A673 (cell line): ENCODE data around the gene TARBP2. TPM values are rescaled to one million over a fixed set of nuclear protein-coding genes. Genes with fewer than 3 reads are reported as not detected.

Experiments
- BruUV-seq: library from RNA; stranded (reverse); fragments of 400-500 nt; replicated peaks from 2 replicates; lab custom pipeline; 2021; lab: Mats Ljungman, UMichigan
- CTCF ChIA-PET: fragments of 300-600 bp; sonication (Branson Sonifier 250); formaldehyde crosslinking; loops from one replicate; lab custom pipeline; 2022; ENCODE audit warnings: antibody characterized with exemption; lab: Charles Lee
- POLR2A ChIA-PET: fragments of 300-600 bp; sonication (Branson Sonifier 250); formaldehyde crosslinking; loops from one replicate; lab custom pipeline; 2022; ENCODE audit warnings: antibody characterized with exemption; ENCODE audit not compliant: low non-redundant PET; lab: Charles Lee
- DNase-seq: peaks from one replicate; pipeline ENCODE4 v3.0.0-alpha.2; 2015; ENCODE audit warnings: low spot score
- H3K27ac ChIP-seq: fragments of 200-600 bp; sonication (generic); 2 replicates; pipeline ENCODE4 v1.5.1; 2016; ENCODE audit warnings: mixed run types, low read depth, mild to moderate bottlenecking, mixed read lengths, antibody characterized with exemption, low read length; ENCODE audit not compliant: poor library complexity, severe bottlenecking
- H3K27me3 ChIP-seq: fragments of 200-600 bp; sonication (generic); replicated peaks from 2 replicates; pipeline ENCODE4 v1.6.1; 2017; ENCODE audit warnings: mixed run types, low read depth, mild to moderate bottlenecking, mixed read lengths, antibody characterized with exemption, low read length; ENCODE audit not compliant: insufficient read depth, poor library complexity
- H3K36me3 ChIP-seq: fragments of 200-600 bp; sonication (generic); 2 replicates; pipeline ENCODE4 v1.6.1; 2016; ENCODE audit warnings: mixed run types, mild to moderate bottlenecking, mixed read lengths, antibody characterized with exemption, low read length; ENCODE audit not compliant: insufficient read depth, poor library complexity, severe bottlenecking
- H3K4me1 ChIP-seq: fragments of 200-600 bp; sonication (generic); 2 replicates; pipeline ENCODE4 v1.6.1; 2017; ENCODE audit warnings: mixed run types, mild to moderate bottlenecking, mixed read lengths, antibody characterized with exemption, low read length; ENCODE audit not compliant: insufficient read depth, poor library complexity, severe bottlenecking
- H3K4me3 ChIP-seq: fragments of 200-600 bp; sonication (generic); 2 replicates; pipeline ENCODE4 v1.5.1; 2016; ENCODE audit warnings: low read depth, mixed run types, mild to moderate bottlenecking, mixed read lengths, low read length; ENCODE audit not compliant: poor library complexity, severe bottlenecking
- H3K9me3 ChIP-seq: fragments of 200-600 bp; sonication (generic); 2 replicates; pipeline ENCODE4 v1.6.1; 2016; ENCODE audit warnings: mixed run types, low read depth, mild to moderate bottlenecking, mixed read lengths, antibody characterized with exemption, low read length; ENCODE audit not compliant: poor library complexity, severe bottlenecking
- EZH2 ChIP-seq: fragments of 200-600 bp; sonication (generic); IDR thresholded peaks from 2 replicates; pipeline ENCODE4 v1.6.1; 2017; ENCODE audit warnings: borderline replicate concordance, low read depth, mild to moderate bottlenecking, mixed read lengths, antibody characterized with exemption, low read length; ENCODE audit not compliant: poor library complexity, severe bottlenecking
- intact Hi-C: fragments of 100-400 bp; cut with micrococcal nuclease; formaldehyde crosslinking; loops from one replicate; pipeline ENCODE4 v1.10.0; 2022; ENCODE audit not compliant: unreplicated experiment
- total RNA-seq: library from RNA; stranded (reverse); gene quantifications from 2 replicates; pipeline ENCODE4 v1.2.3, GENCODE V29; 2021
- TF ChIP-seq, protein P1 (sequence below): fragments of 300-800, 200-600 bp; sonication (generic); conservative IDR thresholded peaks from 2 replicates; pipeline ENCODE4 v1.5.1; 2017; ENCODE audit warnings: low read depth, mild to moderate bottlenecking, antibody characterized with exemption, low read length, moderate library complexity, mixed read lengths

The TARBP2 gene
- total RNA-seq, 1 experiment from 2014 or later: 70.9 TPM

DNA sequence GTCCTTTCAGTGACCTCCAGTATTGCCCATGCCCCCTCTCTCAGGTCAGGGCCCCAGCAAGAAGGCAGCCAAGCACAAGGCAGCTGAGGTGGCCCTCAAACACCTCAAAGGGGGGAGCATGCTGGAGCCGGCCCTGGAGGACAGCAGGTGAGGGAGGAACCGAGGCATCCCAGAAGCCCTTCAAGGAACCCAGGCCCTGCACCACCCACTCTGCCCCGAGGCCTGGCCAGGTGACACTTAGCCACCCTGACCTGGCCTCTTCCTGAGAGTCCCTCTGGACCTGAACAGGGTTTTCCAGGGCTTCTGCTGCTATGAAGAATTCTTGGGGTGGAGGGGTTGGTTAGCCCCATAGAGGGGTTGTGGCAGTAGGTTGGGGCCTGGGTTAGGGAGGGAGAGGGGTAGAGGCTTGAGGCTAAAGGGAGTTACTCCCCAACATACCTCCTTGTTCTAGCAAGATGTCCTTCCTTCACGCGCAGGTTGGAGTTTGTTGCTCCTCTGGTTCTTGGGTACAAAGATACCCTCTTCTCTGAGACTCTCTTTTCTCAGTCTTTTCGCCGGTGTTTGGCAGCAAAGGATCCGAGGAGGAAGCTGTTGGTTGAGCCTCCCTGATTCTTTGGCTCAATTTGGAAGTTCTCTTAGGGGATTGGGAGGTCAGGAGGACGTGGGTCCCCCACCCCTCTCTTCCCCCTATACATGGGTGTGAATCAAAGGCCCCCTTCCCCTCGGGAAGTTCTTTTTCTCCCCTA is 2.1 kb downstream of the TARBP2 start:
- no peak for DNase-seq
- H3K27me3 ChIP-seq: no peaks in the 10 kb centered on the region
- BruUV-seq: no TSS peak
- ChIA-PET POLR2A (no interaction called here), CTCF (no interaction called here)
- H3K4me1 ChIP-seq: peaks cover 36% of the 10 kb centered on the region
- peak overlapping the region; percentile 54 for H3K4me3 ChIP-seq
- H3K36me3 ChIP-seq: peaks cover 33% of the 10 kb centered on the region
- TF ChIP-seq, protein P1, sequence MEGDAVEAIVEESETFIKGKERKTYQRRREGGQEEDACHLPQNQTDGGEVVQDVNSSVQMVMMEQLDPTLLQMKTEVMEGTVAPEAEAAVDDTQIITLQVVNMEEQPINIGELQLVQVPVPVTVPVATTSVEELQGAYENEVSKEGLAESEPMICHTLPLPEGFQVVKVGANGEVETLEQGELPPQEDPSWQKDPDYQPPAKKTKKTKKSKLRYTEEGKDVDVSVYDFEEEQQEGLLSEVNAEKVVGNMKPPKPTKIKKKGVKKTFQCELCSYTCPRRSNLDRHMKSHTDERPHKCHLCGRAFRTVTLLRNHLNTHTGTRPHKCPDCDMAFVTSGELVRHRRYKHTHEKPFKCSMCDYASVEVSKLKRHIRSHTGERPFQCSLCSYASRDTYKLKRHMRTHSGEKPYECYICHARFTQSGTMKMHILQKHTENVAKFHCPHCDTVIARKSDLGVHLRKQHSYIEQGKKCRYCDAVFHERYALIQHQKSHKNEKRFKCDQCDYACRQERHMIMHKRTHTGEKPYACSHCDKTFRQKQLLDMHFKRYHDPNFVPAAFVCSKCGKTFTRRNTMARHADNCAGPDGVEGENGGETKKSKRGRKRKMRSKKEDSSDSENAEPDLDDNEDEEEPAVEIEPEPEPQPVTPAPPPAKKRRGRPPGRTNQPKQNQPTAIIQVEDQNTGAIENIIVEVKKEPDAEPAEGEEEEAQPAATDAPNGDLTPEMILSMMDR: no peak
- no peak for TF ChIP-seq EZH2
- H3K27ac ChIP-seq: peak overlapping the region; percentile 98
- intact Hi-C loops: loop anchor here (10.0 kb wide), 1 partner anchor 772 kb away; no protein-coding TSS in a partner anchor
- H3K9me3 ChIP-seq: no peaks in the 10 kb centered on the region

DNA sequence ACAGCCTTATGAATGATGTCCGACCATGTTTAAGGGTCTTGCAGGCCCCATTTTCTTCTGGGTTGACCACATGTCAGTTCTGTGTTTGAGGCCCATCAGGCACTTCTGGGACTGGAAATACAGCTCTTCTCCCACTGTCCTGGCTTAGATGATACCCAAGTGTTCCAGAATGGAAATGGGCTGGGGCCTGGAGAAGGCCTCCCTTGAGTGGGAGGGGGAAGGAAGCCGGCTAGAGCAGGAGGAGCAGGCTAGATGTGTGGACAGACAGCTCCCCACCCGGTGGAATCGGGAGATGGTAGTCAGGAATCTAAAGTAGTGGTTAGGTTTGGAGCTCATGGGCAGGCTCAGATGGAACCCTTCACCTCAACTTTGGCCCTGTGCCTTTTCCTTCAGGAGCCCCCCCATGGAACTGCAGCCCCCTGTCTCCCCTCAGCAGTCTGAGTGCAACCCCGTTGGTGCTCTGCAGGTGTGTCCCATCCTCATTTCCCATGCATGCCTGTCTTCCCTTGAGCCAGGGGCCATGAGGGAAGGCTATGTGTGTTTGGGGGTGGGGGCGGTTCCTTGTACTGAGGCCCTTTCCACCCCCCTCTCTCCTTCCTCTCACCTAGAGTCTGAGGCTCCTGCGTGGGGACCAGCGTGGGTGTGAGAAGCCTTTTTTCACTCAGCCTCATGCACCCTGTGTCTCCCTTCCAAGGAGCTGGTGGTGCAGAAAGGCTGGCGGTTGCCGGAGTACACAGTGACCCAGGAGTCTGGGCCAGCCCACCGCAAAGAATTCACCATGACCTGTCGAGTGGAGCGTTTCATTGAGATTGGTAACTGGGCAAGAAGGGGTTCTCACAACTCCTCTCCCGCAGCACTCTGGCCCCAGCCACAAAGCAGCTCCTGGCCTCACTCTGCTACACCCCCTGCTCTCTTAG is 3.2 kb downstream of the TARBP2 start:
- BruUV-seq: no TSS peak
- TF ChIP-seq, protein P1: no peak
- no peak for TF ChIP-seq EZH2
- no peak for DNase-seq
- H3K36me3 ChIP-seq: peaks cover 33% of the 10 kb centered on the region
- POLR2A ChIA-PET: no interaction called here
- CTCF ChIA-PET: no interaction called here
- H3K4me3 ChIP-seq: no peak overlapping the region
- peaks cover 29% of the 10 kb centered on the region for H3K4me1 ChIP-seq
- intact Hi-C loops: loop anchor here (10.0 kb wide), 1 partner anchor 771 kb away; no protein-coding TSS in a partner anchor
- H3K27me3 ChIP-seq: no peaks in the 10 kb centered on the region
- no peaks in the 10 kb centered on the region for H3K9me3 ChIP-seq
- H3K27ac ChIP-seq: peak overlapping the region; percentile 98

DNA sequence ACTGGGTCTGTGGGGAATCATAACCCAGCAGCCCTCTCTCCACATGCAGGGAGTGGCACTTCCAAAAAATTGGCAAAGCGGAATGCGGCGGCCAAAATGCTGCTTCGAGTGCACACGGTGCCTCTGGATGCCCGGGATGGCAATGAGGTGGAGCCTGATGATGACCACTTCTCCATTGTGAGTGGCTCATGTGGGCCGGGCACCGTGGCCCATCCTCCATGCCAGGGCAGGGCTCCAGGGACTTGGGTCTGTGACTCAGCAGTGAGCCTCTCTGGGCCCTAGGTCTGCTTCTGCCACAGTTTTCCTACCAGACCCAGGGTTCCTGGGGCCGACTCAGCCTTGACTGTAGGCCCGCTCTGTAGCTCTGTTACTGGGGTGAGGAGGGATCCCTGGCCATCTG is 4.0 kb downstream of the TARBP2 start:
- POLR2A ChIA-PET: no interaction called here
- intact Hi-C loops: loop anchor here (10.0 kb wide), 1 partner anchor 770 kb away; no protein-coding TSS in a partner anchor
- H3K27ac ChIP-seq: no peak overlapping the region

More for the DNA sequence above, 4.0 kb downstream of the TARBP2 start:
- CTCF ChIA-PET: no interaction called here
- Histone ChIP-seq H3K4me1 (peaks cover 26% of the 10 kb centered on the region), H3K27me3 (no peaks in the 10 kb centered on the region), H3K4me3 (no peak overlapping the region), H3K9me3 (no peaks in the 10 kb centered on the region), H3K36me3 (peaks cover 33% of the 10 kb centered on the region)
- no TSS peak for BruUV-seq
- no peak for DNase-seq
- no peak for TF ChIP-seq EZH2
- TF ChIP-seq, protein P1: no peak
